OCI-LY7 (cell line): Measurements from ENCODE around the gene CERS6. TPM values are rescaled to one million over a fixed set of nuclear protein-coding genes. Genes with fewer than 3 reads are reported as not detected.

Source experiments
- BruUV-seq: library from RNA; stranded (reverse); fragments of 400-500 nt; replicated peaks from 2 replicates; lab custom pipeline; 2021; lab: Mats Ljungman, UMichigan
- CTCF ChIA-PET: fragments of 300-600 bp; sonication (Branson Sonifier 250); formaldehyde crosslinking; loops from one replicate; lab custom pipeline; 2022; ENCODE audit warnings: antibody characterized with exemption; ENCODE audit not compliant: unreplicated experiment; lab: Charles Lee
- POLR2A ChIA-PET: fragments of 300-600 bp; sonication (Branson Sonifier 250); formaldehyde crosslinking; loops from one replicate; lab custom pipeline; 2022; ENCODE audit warnings: antibody characterized with exemption; lab: Charles Lee
- DNase-seq: peaks from one replicate; pipeline ENCODE4 v3.0.0-alpha.2; 2015; ENCODE audit warnings: low spot score
- H2AFZ ChIP-seq: fragments of 200-600 bp; sonication (generic), shearing (Covaris generic); 2 replicates; pipeline ENCODE4 v1.6.1; 2014; ENCODE audit warnings: mild to moderate bottlenecking, antibody characterized with exemption, low read length, moderate library complexity
- H3K27ac ChIP-seq: fragments of 200-600 bp; sonication (generic); 2 replicates; pipeline ENCODE4 v1.5.1; 2014; ENCODE audit warnings: mixed run types, low read depth, mild to moderate bottlenecking, moderate library complexity, low read length, inconsistent platforms; ENCODE audit not compliant: poor library complexity, severe bottlenecking
- H3K36me3 ChIP-seq: fragments of 200-600 bp; sonication (generic); 2 replicates; pipeline ENCODE4 v1.6.1; 2014; ENCODE audit warnings: mild to moderate bottlenecking, antibody characterized with exemption, low read length, moderate library complexity, mixed read lengths; ENCODE audit not compliant: insufficient read depth
- H3K4me1 ChIP-seq: fragments of 200-600 bp; sonication (generic); 2 replicates; pipeline ENCODE4 v1.5.1; 2014; ENCODE audit warnings: mild to moderate bottlenecking, low read length; ENCODE audit not compliant: insufficient read depth, poor library complexity, severe bottlenecking
- H3K4me2 ChIP-seq: fragments of 200-600 bp; sonication (generic); 2 replicates; pipeline ENCODE4 v1.6.1; 2014; ENCODE audit warnings: mild to moderate bottlenecking, low read length
- H3K4me3 ChIP-seq: fragments of 200-600 bp; sonication (generic); 2 replicates; pipeline ENCODE4 v1.5.1; 2014; ENCODE audit warnings: mild to moderate bottlenecking, low read depth, low read length; ENCODE audit not compliant: poor library complexity, severe bottlenecking
- H3K79me2 ChIP-seq: fragments of 200-600 bp; sonication (generic); 2 replicates; pipeline ENCODE4 v1.6.1; 2016; ENCODE audit warnings: low read depth, mild to moderate bottlenecking, low read length, moderate library complexity, mixed read lengths; ENCODE audit not compliant: insufficient read depth
- H3K9me2 ChIP-seq: fragments of 200-600 bp; sonication (generic); 2 replicates; pipeline ENCODE4 v1.6.1; 2016; ENCODE audit warnings: mild to moderate bottlenecking, low read length, mixed read lengths; ENCODE audit not compliant: insufficient read depth
- H3K9me3 ChIP-seq: fragments of 200-600 bp; sonication (generic); 2 replicates; pipeline ENCODE4 v1.6.1; 2014; ENCODE audit warnings: mild to moderate bottlenecking, mixed run types, low read length, mixed read lengths
- H4K20me1 ChIP-seq: fragments of 200-600 bp; sonication (generic); 2 replicates; pipeline ENCODE4 v1.6.1; 2014; ENCODE audit warnings: mild to moderate bottlenecking, antibody characterized with exemption, low read length, moderate library complexity, mixed read lengths; ENCODE audit not compliant: insufficient read depth
- EZH2phosphoT487 ChIP-seq: fragments of 200-600 bp; sonication (generic); IDR thresholded peaks from 2 replicates; pipeline ENCODE4 v1.6.1; 2018; ENCODE audit warnings: low read depth, borderline replicate concordance, mild to moderate bottlenecking, mixed run types, antibody characterized with exemption, low read length, moderate library complexity, mixed read lengths
- intact Hi-C: fragments of 100-400 bp; cut with micrococcal nuclease; formaldehyde crosslinking; loops from one replicate; pipeline ENCODE4 v1.10.0; 2022; ENCODE audit not compliant: unreplicated experiment
- total RNA-seq, 2 experiments: library from RNA; depleted of rRNA in 1 of 2; stranded (reverse); fragments of >200 nt in 1 of 2; shearing (Covaris generic) in 1 of 2; gene quantifications; 2 replicates each; pipeline ENCODE4 v1.2.3, GENCODE V29; 2014 to 2022
- TF ChIP-seq, protein P1 (sequence below): fragments of 200-600 bp; sonication (generic); conservative IDR thresholded peaks from 2 replicates; pipeline ENCODE4 v1.5.1; 2014; ENCODE audit warnings: mild to moderate bottlenecking, antibody characterized with exemption, low read length, moderate library complexity, mixed read lengths

Gene CERS6
- total RNA-seq, 2 experiments from 2014 or later = 0.04 TPM; not detected in 1

DNA sequence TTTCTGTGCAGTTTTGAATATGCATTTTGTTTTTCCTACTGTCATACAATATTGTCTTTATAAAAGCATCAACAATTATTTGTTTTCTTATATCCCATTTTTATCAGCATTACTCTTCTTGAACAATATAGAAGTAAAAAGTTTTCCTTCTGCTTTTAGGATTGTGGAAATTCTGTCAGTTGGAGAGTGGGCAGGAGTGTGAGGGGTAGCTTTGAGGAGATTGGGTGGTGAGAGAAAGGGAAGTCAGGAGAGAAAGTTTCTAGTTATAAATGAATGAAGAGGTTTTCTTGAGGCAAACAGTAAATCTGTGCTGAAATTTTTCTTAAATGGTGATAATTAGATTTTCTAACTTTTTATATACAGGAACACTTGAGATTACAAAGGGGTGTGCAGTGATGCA is 194.7 kb downstream of the CERS6 start:
- Histone ChIP-seq H3K27ac (no peak overlapping the region), H3K4me1 (no peaks in the 10 kb centered on the region), H2AFZ (no peak overlapping the region), H4K20me1 (no peaks in the 10 kb centered on the region), H3K9me3 (no peaks in the 10 kb centered on the region), H3K79me2 (no peaks in the 10 kb centered on the region), H3K4me2 (no peak overlapping the region), H3K36me3 (no peaks in the 10 kb centered on the region), H3K4me3 (no peak overlapping the region), H3K9me2 (no peaks in the 10 kb centered on the region)
- TF ChIP-seq EZH2phosphoT487 = no peak
- TF ChIP-seq, protein P1, sequence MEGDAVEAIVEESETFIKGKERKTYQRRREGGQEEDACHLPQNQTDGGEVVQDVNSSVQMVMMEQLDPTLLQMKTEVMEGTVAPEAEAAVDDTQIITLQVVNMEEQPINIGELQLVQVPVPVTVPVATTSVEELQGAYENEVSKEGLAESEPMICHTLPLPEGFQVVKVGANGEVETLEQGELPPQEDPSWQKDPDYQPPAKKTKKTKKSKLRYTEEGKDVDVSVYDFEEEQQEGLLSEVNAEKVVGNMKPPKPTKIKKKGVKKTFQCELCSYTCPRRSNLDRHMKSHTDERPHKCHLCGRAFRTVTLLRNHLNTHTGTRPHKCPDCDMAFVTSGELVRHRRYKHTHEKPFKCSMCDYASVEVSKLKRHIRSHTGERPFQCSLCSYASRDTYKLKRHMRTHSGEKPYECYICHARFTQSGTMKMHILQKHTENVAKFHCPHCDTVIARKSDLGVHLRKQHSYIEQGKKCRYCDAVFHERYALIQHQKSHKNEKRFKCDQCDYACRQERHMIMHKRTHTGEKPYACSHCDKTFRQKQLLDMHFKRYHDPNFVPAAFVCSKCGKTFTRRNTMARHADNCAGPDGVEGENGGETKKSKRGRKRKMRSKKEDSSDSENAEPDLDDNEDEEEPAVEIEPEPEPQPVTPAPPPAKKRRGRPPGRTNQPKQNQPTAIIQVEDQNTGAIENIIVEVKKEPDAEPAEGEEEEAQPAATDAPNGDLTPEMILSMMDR = no peak
- CTCF ChIA-PET = no interaction called here
- intact Hi-C loops = no loop called here
- BruUV-seq = no TSS peak
- no peak for DNase-seq
- POLR2A ChIA-PET = interaction anchor here (0.7 kb wide), 1 partner anchor 8 kb away, joined by 3 read pairs; no protein-coding TSS in a partner anchor

DNA sequence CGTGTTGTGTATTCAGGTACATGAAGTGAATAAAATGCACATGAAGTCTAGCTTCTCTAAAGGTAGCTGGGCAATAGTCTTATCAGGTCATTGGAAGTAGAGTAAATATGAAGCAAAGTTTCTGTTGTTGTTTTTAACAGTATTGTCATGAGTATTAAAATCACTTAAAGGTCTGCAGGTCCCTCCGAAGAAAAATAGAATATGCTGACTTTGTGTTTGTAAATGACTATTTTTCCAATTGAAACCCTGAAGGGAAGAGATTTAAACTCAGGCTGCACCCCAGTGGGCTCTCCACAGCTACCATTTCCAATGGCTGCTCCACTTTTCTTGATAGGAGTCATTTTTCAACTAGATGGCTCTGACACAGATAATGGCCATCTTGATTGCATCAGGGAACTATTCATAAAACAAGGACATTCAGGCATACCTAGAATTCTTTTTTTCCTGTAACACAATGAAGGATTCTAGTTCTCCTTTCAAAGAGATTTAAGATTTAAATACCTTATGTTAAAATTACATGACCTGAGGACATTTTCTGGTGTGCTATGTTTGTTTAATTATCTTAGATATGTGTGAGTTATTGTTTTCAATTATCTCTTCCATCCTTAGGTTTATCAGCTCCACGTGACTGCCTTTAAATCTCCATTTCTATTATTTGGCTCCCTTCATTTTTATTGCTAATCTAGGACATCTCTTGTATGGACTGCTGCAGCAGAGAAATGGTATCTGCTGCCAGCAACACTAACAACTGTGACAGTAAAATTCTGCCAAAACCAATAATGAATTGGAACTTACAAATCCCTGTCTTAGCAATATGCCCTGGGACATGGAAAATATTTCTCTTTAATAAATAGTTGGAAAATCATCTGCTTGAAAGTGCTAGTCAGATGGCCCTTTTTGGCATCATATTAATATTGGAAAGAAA is 197.2 kb downstream of the CERS6 start:
- no peak overlapping the region for H3K4me2 ChIP-seq
- no peaks in the 10 kb centered on the region for H3K4me1 ChIP-seq
- DNase-seq = no peak
- no peak overlapping the region for H2AFZ ChIP-seq
- no peak overlapping the region for H3K27ac ChIP-seq
- no peak overlapping the region for H3K4me3 ChIP-seq
- no peak for TF ChIP-seq EZH2phosphoT487
- TF ChIP-seq, protein P1 = no peak
- intact Hi-C loops = no loop called here
- BruUV-seq = no TSS peak
- H4K20me1 ChIP-seq = no peaks in the 10 kb centered on the region
- CTCF ChIA-PET = no interaction called here
- H3K36me3 ChIP-seq = no peaks in the 10 kb centered on the region
- POLR2A ChIA-PET = interaction anchor here (0.6 to 0.7 kb wide), 3 partner anchors 181 to 1847 kb away, joined by 3 read pairs; no protein-coding TSS in a partner anchor
- H3K9me3 ChIP-seq = no peaks in the 10 kb centered on the region
- no peaks in the 10 kb centered on the region for H3K79me2 ChIP-seq
- no peaks in the 10 kb centered on the region for H3K9me2 ChIP-seq

DNA sequence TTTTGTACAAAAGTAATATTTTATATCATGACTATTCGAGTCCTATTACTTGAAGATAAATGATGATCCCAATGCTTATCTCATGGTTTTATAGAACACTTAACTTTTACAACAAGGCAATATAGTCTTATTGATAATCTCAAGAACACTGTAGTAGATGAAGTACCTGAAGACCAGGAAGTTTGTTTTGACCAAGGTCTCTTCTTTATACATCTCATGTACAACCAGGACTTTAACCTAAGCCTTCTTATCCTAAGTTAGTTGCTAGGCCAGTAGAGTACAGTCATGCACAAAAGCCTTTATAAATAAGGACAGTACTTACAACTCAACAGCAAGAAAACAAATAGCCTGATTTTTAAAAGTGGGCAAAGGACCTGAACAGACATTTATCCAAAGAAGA is 198.6 kb downstream of the CERS6 start:
- Histone ChIP-seq H3K36me3 (no peaks in the 10 kb centered on the region), H4K20me1 (no peaks in the 10 kb centered on the region), H3K4me1 (no peaks in the 10 kb centered on the region), H2AFZ (no peak overlapping the region), H3K4me2 (no peak overlapping the region), H3K9me2 (no peaks in the 10 kb centered on the region), H3K4me3 (no peak overlapping the region), H3K9me3 (no peaks in the 10 kb centered on the region), H3K27ac (no peak overlapping the region), H3K79me2 (no peaks in the 10 kb centered on the region)
- intact Hi-C loops = no loop called here
- TF ChIP-seq, protein P1 = no peak
- TF ChIP-seq EZH2phosphoT487 = no peak
- ChIA-PET CTCF (no interaction called here), POLR2A (no interaction called here)
- no peak for DNase-seq
- BruUV-seq = no TSS peak
